ENCODE data around the gene CLTA. TPM values are rescaled to one million over a fixed set of nuclear protein-coding genes. Genes with fewer than 3 reads are reported as not detected.
"Not testable (repeated sequence)": the region's sequence is repeated elsewhere in the genome, so short reads cannot be mapped to it uniquely, and the experiment has no call there.

CLTA gene
- total RNA-seq, 1 donor from 2014 or later, result 335 TPM

- Histone ChIP-seq H3K36me3 (ENCODE audit: control insufficient read depth, insufficient read depth, low read length) (no peaks in the 10 kb centered on the region), H3K4me3 (ENCODE audit: low read depth, low read length) (no peak overlapping the region), H3K27me3 (ENCODE audit: control insufficient read depth, insufficient read depth, low read length) (no peaks in the 10 kb centered on the region)
- DNase-seq (ENCODE audit: low read depth) (no peak), FAIRE-seq (no peak)
- no peak for TF ChIP-seq CTCF (IDR thresholded peaks at IDR 0.05; ENCODE audit: insufficient read depth, low read length, severe bottlenecking)
Observed at GRCh38 chr9:36174271-36174670, 16.4 kb upstream of the CLTA start.

GRCh38 chr9:36174731-36175130 is 16.0 kb upstream of the CLTA start:
- Histone ChIP-seq H3K27me3 (ENCODE audit: control insufficient read depth, insufficient read depth, low read length) (no peaks in the 10 kb centered on the region), H3K4me3 (ENCODE audit: low read depth, low read length) (no peak overlapping the region), H3K36me3 (ENCODE audit: control insufficient read depth, insufficient read depth, low read length) (no peaks in the 10 kb centered on the region)
- TF ChIP-seq CTCF (IDR thresholded peaks at IDR 0.05; ENCODE audit: insufficient read depth, low read length, severe bottlenecking), result no peak
- FAIRE-seq, result no peak
- DNase-seq (ENCODE audit: low read depth), result no peak

- H3K36me3 ChIP-seq (ENCODE audit: control insufficient read depth, insufficient read depth, low read length); DNase-seq (ENCODE audit: low read depth); H3K27me3 ChIP-seq (ENCODE audit: control insufficient read depth, insufficient read depth, low read length); H3K4me3 ChIP-seq (ENCODE audit: low read depth, low read length); FAIRE-seq: not testable (repeated sequence)
Observed at GRCh38 chr9:36175209-36175608, 15.5 kb upstream of the CLTA start.

- FAIRE-seq; H3K36me3 ChIP-seq (ENCODE audit: control insufficient read depth, insufficient read depth, low read length); H3K27me3 ChIP-seq (ENCODE audit: control insufficient read depth, insufficient read depth, low read length); H3K4me3 ChIP-seq (ENCODE audit: low read depth, low read length); DNase-seq (ENCODE audit: low read depth): not testable (repeated sequence)
Observed at GRCh38 chr9:36176496-36176895, 14.2 kb upstream of the CLTA start.

- FAIRE-seq, result no peak
- no peak for DNase-seq (ENCODE audit: low read depth)
- H3K36me3 ChIP-seq (ENCODE audit: control insufficient read depth, insufficient read depth, low read length), result no peaks in the 10 kb centered on the region
- TF ChIP-seq CTCF (IDR thresholded peaks at IDR 0.05; ENCODE audit: insufficient read depth, low read length, severe bottlenecking), result no peak
- no peaks in the 10 kb centered on the region for H3K27me3 ChIP-seq (ENCODE audit: control insufficient read depth, insufficient read depth, low read length)
- no peak overlapping the region for H3K4me3 ChIP-seq (ENCODE audit: low read depth, low read length)
Observed at GRCh38 chr9:36177571-36177970, 13.2 kb upstream of the CLTA start.

- H3K4me3 ChIP-seq (ENCODE audit: low read depth, low read length); FAIRE-seq; H3K27me3 ChIP-seq (ENCODE audit: control insufficient read depth, insufficient read depth, low read length): not testable (repeated sequence)
Observed at GRCh38 chr9:36180243-36180642, 10.5 kb upstream of the CLTA start.

GRCh38 chr9:36187414-36187813 is 3.3 kb upstream of the CLTA start:
- H3K36me3 ChIP-seq (ENCODE audit: control insufficient read depth, insufficient read depth, low read length), result no peaks in the 10 kb centered on the region
- H3K27me3 ChIP-seq (ENCODE audit: control insufficient read depth, insufficient read depth, low read length), result no peaks in the 10 kb centered on the region
- peak; percentile 80 for DNase-seq (ENCODE audit: low read depth)
- no peak overlapping the region for H3K4me3 ChIP-seq (ENCODE audit: low read depth, low read length)
- no peak for FAIRE-seq
- no peak for TF ChIP-seq CTCF (IDR thresholded peaks at IDR 0.05; ENCODE audit: insufficient read depth, low read length, severe bottlenecking)

More at GRCh38 chr9:36180243-36180642, 10.5 kb upstream of the CLTA start:
- H3K36me3 ChIP-seq (ENCODE audit: control insufficient read depth, insufficient read depth, low read length); DNase-seq (ENCODE audit: low read depth): not testable (repeated sequence)
